GM13977 (cell line): ENCODE measurements around the gene PRDM11.

Source experiments
- DNase-seq: peaks from one replicate; pipeline ENCODE4 v3.0.0; 2012; ENCODE audit warnings: low spot score
- CTCF ChIP-seq: IDR thresholded peaks from 2 replicates; pipeline ENCODE4 v1.5.1; 2012; ENCODE audit warnings: mild to moderate bottlenecking, control low read depth; ENCODE audit not compliant: insufficient read depth; ENCODE audit errors: extremely low read depth, missing control alignments
- in situ Hi-C: fragments of 300-500 bp; cut with MboI; formaldehyde crosslinking; loops from one replicate; pipeline ENCODE4 v1.12.0; 2022; ENCODE audit warnings: low sequenced_read_pairs, low pct_unique_long_range_greater_than_20kb, mixed read lengths, inconsistent platforms; ENCODE audit not compliant: unreplicated experiment

Gene PRDM11

GRCh38 chr11:45166604-45166897, 20.1 kb downstream of the PRDM11 start:
- no peak for TF ChIP-seq CTCF
- in situ Hi-C loops: no loop called here
- DNase-seq: no peak

- in situ Hi-C loops: no loop called here
- no peak for TF ChIP-seq CTCF
- no peak for DNase-seq
Measured at GRCh38 chr11:45167283-45167682, 20.8 kb downstream of the PRDM11 start.

GRCh38 chr11:45168366-45169130, 22.1 kb downstream of the PRDM11 start:
- in situ Hi-C loops: no loop called here
- no peak for TF ChIP-seq CTCF
- no peak for DNase-seq

- DNase-seq: no peak
- TF ChIP-seq CTCF: no peak
- in situ Hi-C loops: no loop called here
Measured at GRCh38 chr11:45169310-45170072, 23.1 kb downstream of the PRDM11 start.

GRCh38 chr11:45170484-45170883, 24.0 kb downstream of the PRDM11 start:
- in situ Hi-C loops: no loop called here
- DNase-seq: no peak
- no peak for TF ChIP-seq CTCF

- TF ChIP-seq CTCF: no peak
- in situ Hi-C loops: no loop called here
Measured at GRCh38 chr11:45171550-45171949, 25.1 kb downstream of the PRDM11 start.

More at GRCh38 chr11:45171550-45171949, 25.1 kb downstream of the PRDM11 start:
- no peak for DNase-seq
